ENCODE data around the gene ACTG2.

DNA sequence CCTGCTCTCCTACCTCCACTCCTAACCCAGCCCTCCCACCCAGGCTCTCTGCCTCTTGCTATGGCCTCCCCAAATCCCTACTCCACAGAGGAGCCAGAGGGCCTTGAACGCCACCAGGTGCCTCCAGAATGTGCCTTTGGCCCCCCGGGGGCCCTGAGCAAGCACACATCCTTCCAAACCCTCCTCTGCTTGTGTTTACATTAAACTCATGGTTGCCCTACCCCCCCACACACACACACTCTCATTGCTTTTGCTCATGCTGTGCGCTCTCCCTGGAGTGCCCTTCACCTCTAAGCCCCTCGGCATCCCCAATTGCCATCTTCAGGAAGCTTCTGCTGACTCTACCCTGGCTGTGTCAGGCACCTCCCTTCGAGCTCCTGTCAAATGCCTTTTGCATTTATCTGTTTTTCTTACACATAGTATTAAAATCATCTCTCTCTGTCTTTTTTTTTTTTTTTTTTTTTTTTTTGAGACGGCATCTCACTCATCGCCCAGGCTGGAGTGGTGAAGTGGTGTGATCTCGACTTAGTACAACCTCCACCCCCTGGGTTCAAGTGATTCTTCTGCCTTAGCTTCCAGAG, 75.6 kb downstream of the ACTG2 start:
- TF ChIP-seq, protein P1, sequence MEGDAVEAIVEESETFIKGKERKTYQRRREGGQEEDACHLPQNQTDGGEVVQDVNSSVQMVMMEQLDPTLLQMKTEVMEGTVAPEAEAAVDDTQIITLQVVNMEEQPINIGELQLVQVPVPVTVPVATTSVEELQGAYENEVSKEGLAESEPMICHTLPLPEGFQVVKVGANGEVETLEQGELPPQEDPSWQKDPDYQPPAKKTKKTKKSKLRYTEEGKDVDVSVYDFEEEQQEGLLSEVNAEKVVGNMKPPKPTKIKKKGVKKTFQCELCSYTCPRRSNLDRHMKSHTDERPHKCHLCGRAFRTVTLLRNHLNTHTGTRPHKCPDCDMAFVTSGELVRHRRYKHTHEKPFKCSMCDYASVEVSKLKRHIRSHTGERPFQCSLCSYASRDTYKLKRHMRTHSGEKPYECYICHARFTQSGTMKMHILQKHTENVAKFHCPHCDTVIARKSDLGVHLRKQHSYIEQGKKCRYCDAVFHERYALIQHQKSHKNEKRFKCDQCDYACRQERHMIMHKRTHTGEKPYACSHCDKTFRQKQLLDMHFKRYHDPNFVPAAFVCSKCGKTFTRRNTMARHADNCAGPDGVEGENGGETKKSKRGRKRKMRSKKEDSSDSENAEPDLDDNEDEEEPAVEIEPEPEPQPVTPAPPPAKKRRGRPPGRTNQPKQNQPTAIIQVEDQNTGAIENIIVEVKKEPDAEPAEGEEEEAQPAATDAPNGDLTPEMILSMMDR (IDR thresholded peaks at IDR 0.05 in 8 of 11, conservative IDR thresholded peaks at IDR 0.05 in 3 of 11) = no peak
- TF ChIP-seq POLR2AphosphoS5 (IDR thresholded peaks at IDR 0.05) = no peak
- TF ChIP-seq POLR2A (IDR thresholded peaks at IDR 0.05) = no peak

Measured in spleen (tissue), 7 donors.